Testis (tissue), 3 donors: ENCODE measurements around the gene NEU2. TPM values are rescaled to one million over a fixed set of nuclear protein-coding genes. Genes with fewer than 3 reads are reported as not detected.

Source experiments
- DNase-seq: peaks from one replicate; pipeline ENCODE4 v3.0.0-alpha.2; 2019
- H3K27ac ChIP-seq, 2 donors: fragments of 200-600 bp; sonication (generic); one replicate each; pipeline ENCODE4 v1.5.1; 2019
- H3K27me3 ChIP-seq: fragments of 200-600 bp; sonication (generic); one replicate; pipeline ENCODE4 v1.5.1; 2019
- H3K36me3 ChIP-seq: fragments of 200-600 bp; sonication (generic); one replicate; pipeline ENCODE4 v1.5.1; 2017; ENCODE audit warnings: low read depth; ENCODE audit errors: missing control alignments
- H3K4me1 ChIP-seq: fragments of 200-600 bp; sonication (generic); one replicate; pipeline ENCODE4 v1.5.1; 2019
- H3K4me3 ChIP-seq, 2 donors: fragments of 200-600 bp; sonication (generic); one replicate each; pipeline ENCODE4 v1.5.1; 2017 to 2019
- H3K9me3 ChIP-seq: fragments of 200-600 bp; sonication (generic); one replicate; pipeline ENCODE4 v1.5.1; 2017
- CTCF ChIP-seq, 3 experiments: fragments of 450-650 bp in 2 of 3; fragments of 200-600 bp in 1 of 3; sonication (generic) in 1 of 3; IDR thresholded peaks; one replicate each; pipeline ENCODE4 v1.5.1; 2016 to 2019; ENCODE audit warnings: antibody characterized with exemption in 3 of 3, mild to moderate bottlenecking in 2 of 3, moderate library complexity in 1 of 3
- POLR2A ChIP-seq: fragments of 450-650 bp; IDR thresholded peaks from one replicate; pipeline ENCODE4 v1.6.1; 2017; ENCODE audit warnings: antibody characterized with exemption, mild to moderate bottlenecking, moderate library complexity
- WGBS, 2 donors: methylation state at CpG; one replicate each; pipeline ENCODE4 v1.1.5; 2018; 5-methylcytosine and 5-hydroxymethylcytosine counted together
- intact Hi-C: fragments of 100-400 bp; cut with DNase I; formaldehyde crosslinking; loops from one replicate; pipeline ENCODE4 v1.15.1; 2023; ENCODE audit warnings: low total_unique reads
- polyA plus RNA-seq: library from polyadenylated mRNA; stranded (reverse); fragments of 350-450 nt; fragmentation: Illumina TruSeq; extraction: RNeasy Lipid Tissue Mini Kit (QIAGEN cat#74804); gene quantifications from one replicate; pipeline ENCODE4 v1.2.3, GENCODE V29; 2014; ENCODE audit warnings: low read depth, low replicate concordance; ENCODE audit not compliant: insufficient read depth
- total RNA-seq, 2 donors: library from RNA; depleted of rRNA; stranded (reverse); fragments of >200 nt; gene quantifications; one replicate each; pipeline ENCODE4 v1.2.3, GENCODE V29; 2016

NEU2 gene
- total and polyA plus RNA-seq, 3 donors from 2014 or later = not detected

GRCh38 chr2:233029321-233029720 lies 3.2 kb upstream of the NEU2 start:
- Histone ChIP-seq H3K4me3 (no peak overlapping the region), H3K27me3 (no peaks in the 10 kb centered on the region), H3K9me3 (no peaks in the 10 kb centered on the region), H3K36me3 (no peaks in the 10 kb centered on the region), H3K4me1 (no peaks in the 10 kb centered on the region), H3K27ac (no peak overlapping the region)
- TF ChIP-seq POLR2A (no peak), CTCF (IDR thresholded peaks at IDR 0.05) (no peak)
- DNase-seq = no peak
- intact Hi-C loops = no loop called here
- 93 to 95% methylated on average over 9 of the region's 9 CpGs for WGBS, 2 donors

GRCh38 chr2:233031556-233032500 lies 644 bp upstream of the NEU2 start:
- TF ChIP-seq CTCF (IDR thresholded peaks at IDR 0.05) = no peak
- TF ChIP-seq POLR2A = no peak
- no peaks in the 10 kb centered on the region for H3K9me3 ChIP-seq
- H3K27me3 ChIP-seq = no peaks in the 10 kb centered on the region
- H3K4me1 ChIP-seq = no peaks in the 10 kb centered on the region
- WGBS, 2 donors = 79 to 83% methylated on average over 26 to 27 of the region's 27 CpGs
- intact Hi-C loops = no loop called here
- H3K4me3 ChIP-seq = no peak overlapping the region
- H3K36me3 ChIP-seq = no peaks in the 10 kb centered on the region
- DNase-seq = no peak
- H3K27ac ChIP-seq = no peak overlapping the region

- Histone ChIP-seq H3K27me3 (no peaks in the 10 kb centered on the region), H3K27ac (no peak overlapping the region), H3K4me1 (no peaks in the 10 kb centered on the region), H3K4me3 (no peak overlapping the region), H3K9me3 (no peaks in the 10 kb centered on the region), H3K36me3 (no peaks in the 10 kb centered on the region)
- DNase-seq = no peak
- TF ChIP-seq POLR2A = no peak
- TF ChIP-seq CTCF (IDR thresholded peaks at IDR 0.05) = no peak
- 77 to 79% methylated on average over 9 of the region's 9 CpGs for WGBS, 2 donors
- intact Hi-C loops = no loop called here
Observed at GRCh38 chr2:233033672-233034071, 1.2 kb downstream of the NEU2 start.

- TF ChIP-seq CTCF (IDR thresholded peaks at IDR 0.05) = no peak
- TF ChIP-seq POLR2A = no peak
- no peak for DNase-seq
- Histone ChIP-seq H3K9me3 (no peaks in the 10 kb centered on the region), H3K4me1 (no peaks in the 10 kb centered on the region), H3K36me3 (no peaks in the 10 kb centered on the region), H3K27ac (no peak overlapping the region), H3K4me3 (no peak overlapping the region), H3K27me3 (no peaks in the 10 kb centered on the region)
- intact Hi-C loops = no loop called here
- 88 to 97% methylated on average over 3 to 36 of the region's 37 CpGs for WGBS, 2 donors
Observed at GRCh38 chr2:233034091-233034882, 1.8 kb downstream of the NEU2 start.
